Activated T-helper 17 cell treated with anti-CD3 and anti-CD28 coated beads, Interleukin-2, amount 50 U/mL, for 72 hours (primary cell): ENCODE data around the gene HBB. TPM values are rescaled to one million over a fixed set of nuclear protein-coding genes. Genes with fewer than 3 reads are reported as not detected.

Experiments
- ATAC-seq: fragments of 150-1000 bp; cut with Tn5 transposase; replicated peaks from 2 replicates; pipeline ENCODE4 v1.10.0; 2021; ENCODE audit warnings: mild to moderate bottlenecking, moderate library complexity
- H3K27ac Mint-ChIP-seq: one replicate; pipeline ENCODE4 v1.8.0; 2022; ENCODE audit warnings: mixed read lengths
- H3K27me3 Mint-ChIP-seq: one replicate; pipeline ENCODE4 v1.8.0; 2022; ENCODE audit warnings: mixed read lengths
- H3K36me3 Mint-ChIP-seq: one replicate; pipeline ENCODE4 v1.8.0; 2022; ENCODE audit warnings: low read depth, mild to moderate bottlenecking, mixed read lengths
- H3K4me1 Mint-ChIP-seq: one replicate; pipeline ENCODE4 v1.8.0; 2022; ENCODE audit warnings: mixed read lengths
- H3K4me3 Mint-ChIP-seq: one replicate; pipeline ENCODE4 v1.8.0; 2022; ENCODE audit warnings: mild to moderate bottlenecking, mixed read lengths
- H3K9me3 Mint-ChIP-seq: one replicate; pipeline ENCODE4 v1.8.0; 2022; ENCODE audit warnings: mixed read lengths
- total RNA-seq, 2 donors: library from RNA; stranded (reverse); gene quantifications; one replicate each; pipeline ENCODE4 v1.2.3, GENCODE V29; 2022

HBB gene
- total RNA-seq, 2 donors from 2014 or later = not detected

GRCh38 chr11:5240056-5240455 lies 13.2 kb upstream of the HBB start:
- Mint-ChIP-seq H3K9me3 (no peaks in the 10 kb centered on the region), H3K27ac (no peak overlapping the region), H3K4me3 (no peak overlapping the region), H3K27me3 (peaks cover 16% of the 10 kb centered on the region), H3K4me1 (no peaks in the 10 kb centered on the region), H3K36me3 (no peaks in the 10 kb centered on the region)
- ATAC-seq = no peak

- Mint-ChIP-seq H3K27ac (no peak overlapping the region), H3K4me1 (no peaks in the 10 kb centered on the region), H3K36me3 (no peaks in the 10 kb centered on the region), H3K9me3 (no peaks in the 10 kb centered on the region), H3K4me3 (no peak overlapping the region), H3K27me3 (peaks cover 11% of the 10 kb centered on the region)
- ATAC-seq = no peak
Measured at GRCh38 chr11:5239046-5239445, 12.2 kb upstream of the HBB start.

- no peak overlapping the region for H3K27ac Mint-ChIP-seq
- no peak for ATAC-seq
- no peak overlapping the region for H3K4me3 Mint-ChIP-seq
- no peaks in the 10 kb centered on the region for H3K9me3 Mint-ChIP-seq
- no peaks in the 10 kb centered on the region for H3K4me1 Mint-ChIP-seq
- H3K36me3 Mint-ChIP-seq = no peaks in the 10 kb centered on the region
- peaks cover 11% of the 10 kb centered on the region for H3K27me3 Mint-ChIP-seq
Measured at GRCh38 chr11:5238486-5238885, 11.6 kb upstream of the HBB start.

- H3K27ac Mint-ChIP-seq = no peak overlapping the region
- no peaks in the 10 kb centered on the region for H3K36me3 Mint-ChIP-seq
- H3K4me3 Mint-ChIP-seq = no peak overlapping the region
- H3K9me3 Mint-ChIP-seq = no peaks in the 10 kb centered on the region
- no peak for ATAC-seq
- peaks cover 10% of the 10 kb centered on the region for H3K27me3 Mint-ChIP-seq
- no peaks in the 10 kb centered on the region for H3K4me1 Mint-ChIP-seq
Measured at GRCh38 chr11:5237420-5237819, 10.5 kb upstream of the HBB start.

GRCh38 chr11:5235364-5236095 lies 8.7 kb upstream of the HBB start:
- no peak for ATAC-seq
- H3K27me3 Mint-ChIP-seq = peaks cover 8% of the 10 kb centered on the region
- H3K9me3 Mint-ChIP-seq = no peaks in the 10 kb centered on the region
- H3K36me3 Mint-ChIP-seq = no peaks in the 10 kb centered on the region
- H3K27ac Mint-ChIP-seq = no peak overlapping the region
- no peaks in the 10 kb centered on the region for H3K4me1 Mint-ChIP-seq
- H3K4me3 Mint-ChIP-seq = no peak overlapping the region

GRCh38 chr11:5234381-5234834 lies 7.5 kb upstream of the HBB start, which contains the start of gene HBD:
Gene HBD (minus strand): TSS chr11:5234483. CDS start chr11:5234433, 50 bp downstream.
- peaks cover 8% of the 10 kb centered on the region for H3K27me3 Mint-ChIP-seq
- H3K4me3 Mint-ChIP-seq = no peak within 1 kb of the TSS
- no peaks in the 10 kb centered on the region for H3K9me3 Mint-ChIP-seq
- ATAC-seq = no peak
- H3K36me3 Mint-ChIP-seq = no peaks in the 10 kb centered on the region
- no peaks in the 10 kb centered on the region for H3K4me1 Mint-ChIP-seq
- H3K27ac Mint-ChIP-seq = no peak within 1 kb of the TSS

GRCh38 chr11:5233307-5233706 lies 6.4 kb upstream of the HBB start:
- Mint-ChIP-seq H3K4me3 (no peak overlapping the region), H3K9me3 (no peaks in the 10 kb centered on the region), H3K27me3 (peaks cover 8% of the 10 kb centered on the region), H3K27ac (no peak overlapping the region), H3K4me1 (no peaks in the 10 kb centered on the region), H3K36me3 (no peaks in the 10 kb centered on the region)
- no peak for ATAC-seq

- no peaks in the 10 kb centered on the region for H3K36me3 Mint-ChIP-seq
- H3K27ac Mint-ChIP-seq = no peak overlapping the region
- peaks cover 8% of the 10 kb centered on the region for H3K27me3 Mint-ChIP-seq
- no peaks in the 10 kb centered on the region for H3K9me3 Mint-ChIP-seq
- ATAC-seq = no peak
- H3K4me3 Mint-ChIP-seq = no peak overlapping the region
- H3K4me1 Mint-ChIP-seq = no peaks in the 10 kb centered on the region
Measured at GRCh38 chr11:5232821-5233220, 6.0 kb upstream of the HBB start.

- Mint-ChIP-seq H3K9me3 (no peaks in the 10 kb centered on the region), H3K4me3 (no peak overlapping the region), H3K4me1 (no peaks in the 10 kb centered on the region), H3K27ac (no peak overlapping the region), H3K27me3 (peaks cover 8% of the 10 kb centered on the region), H3K36me3 (no peaks in the 10 kb centered on the region)
- ATAC-seq = no peak
Measured at GRCh38 chr11:5232176-5232575, 5.3 kb upstream of the HBB start.

GRCh38 chr11:5231111-5231510 lies 4.2 kb upstream of the HBB start:
- no peaks in the 10 kb centered on the region for H3K4me1 Mint-ChIP-seq
- no peaks in the 10 kb centered on the region for H3K9me3 Mint-ChIP-seq
- ATAC-seq = no peak
- H3K36me3 Mint-ChIP-seq = no peaks in the 10 kb centered on the region
- H3K27me3 Mint-ChIP-seq = peaks cover 6% of the 10 kb centered on the region
- no peak overlapping the region for H3K27ac Mint-ChIP-seq
- no peak overlapping the region for H3K4me3 Mint-ChIP-seq

- H3K4me3 Mint-ChIP-seq = no peak overlapping the region
- H3K27ac Mint-ChIP-seq = no peak overlapping the region
- H3K27me3 Mint-ChIP-seq = peaks cover 2% of the 10 kb centered on the region
- H3K9me3 Mint-ChIP-seq = no peaks in the 10 kb centered on the region
- no peaks in the 10 kb centered on the region for H3K36me3 Mint-ChIP-seq
- H3K4me1 Mint-ChIP-seq = no peaks in the 10 kb centered on the region
- ATAC-seq = no peak
Measured at GRCh38 chr11:5230266-5230665, 3.4 kb upstream of the HBB start.

- no peaks in the 10 kb centered on the region for H3K4me1 Mint-ChIP-seq
- no peaks in the 10 kb centered on the region for H3K36me3 Mint-ChIP-seq
- H3K9me3 Mint-ChIP-seq = no peaks in the 10 kb centered on the region
- peaks cover 3% of the 10 kb centered on the region for H3K27me3 Mint-ChIP-seq
- no peak for ATAC-seq
- no peak overlapping the region for H3K4me3 Mint-ChIP-seq
- H3K27ac Mint-ChIP-seq = no peak overlapping the region
Measured at GRCh38 chr11:5229796-5230195, 2.9 kb upstream of the HBB start.

GRCh38 chr11:5229356-5229755 lies 2.5 kb upstream of the HBB start:
- Mint-ChIP-seq H3K36me3 (no peaks in the 10 kb centered on the region), H3K27me3 (peaks cover 4% of the 10 kb centered on the region), H3K4me3 (no peak overlapping the region), H3K4me1 (no peaks in the 10 kb centered on the region), H3K27ac (no peak overlapping the region), H3K9me3 (no peaks in the 10 kb centered on the region)
- ATAC-seq = no peak

GRCh38 chr11:5228124-5228523 lies 1.3 kb upstream of the HBB start:
- Mint-ChIP-seq H3K27me3 (peaks cover 4% of the 10 kb centered on the region), H3K4me1 (no peaks in the 10 kb centered on the region), H3K36me3 (no peaks in the 10 kb centered on the region), H3K27ac (no peak overlapping the region), H3K9me3 (no peaks in the 10 kb centered on the region), H3K4me3 (no peak overlapping the region)
- no peak for ATAC-seq

GRCh38 chr11:5227681-5228080 lies 810 bp upstream of the HBB start:
- Mint-ChIP-seq H3K36me3 (no peaks in the 10 kb centered on the region), H3K4me1 (no peaks in the 10 kb centered on the region), H3K27ac (no peak overlapping the region), H3K4me3 (no peak overlapping the region), H3K27me3 (peaks cover 4% of the 10 kb centered on the region), H3K9me3 (no peaks in the 10 kb centered on the region)
- ATAC-seq = no peak

GRCh38 chr11:5225480-5225871 lies 1.4 kb downstream of the HBB start:
- H3K27ac Mint-ChIP-seq = no peak overlapping the region
- H3K36me3 Mint-ChIP-seq = no peaks in the 10 kb centered on the region
- no peaks in the 10 kb centered on the region for H3K9me3 Mint-ChIP-seq
- no peak overlapping the region for H3K4me3 Mint-ChIP-seq
- peaks cover 4% of the 10 kb centered on the region for H3K27me3 Mint-ChIP-seq
- no peaks in the 10 kb centered on the region for H3K4me1 Mint-ChIP-seq
- ATAC-seq = no peak
